ENCODE data around the gene IGBP1. TPM values are rescaled to one million over a fixed set of nuclear protein-coding genes. Genes with fewer than 3 reads are reported as not detected.
"Not testable (repeated sequence)": the region's sequence is repeated elsewhere in the genome, so short reads cannot be mapped to it uniquely, and the experiment has no call there.

IGBP1 gene
- total RNA-seq, 1 donor from 2014 or later = 41.2 TPM

- intact Hi-C loops (cut with micrococcal nuclease) = no loop called here
Measured at GRCh38 chrX:70166601-70167590, 33.6 kb downstream of the IGBP1 start.

GRCh38 chrX:70168238-70169188, 35.3 kb downstream of the IGBP1 start:
- intact Hi-C loops (cut with micrococcal nuclease) = no loop called here

DNA sequence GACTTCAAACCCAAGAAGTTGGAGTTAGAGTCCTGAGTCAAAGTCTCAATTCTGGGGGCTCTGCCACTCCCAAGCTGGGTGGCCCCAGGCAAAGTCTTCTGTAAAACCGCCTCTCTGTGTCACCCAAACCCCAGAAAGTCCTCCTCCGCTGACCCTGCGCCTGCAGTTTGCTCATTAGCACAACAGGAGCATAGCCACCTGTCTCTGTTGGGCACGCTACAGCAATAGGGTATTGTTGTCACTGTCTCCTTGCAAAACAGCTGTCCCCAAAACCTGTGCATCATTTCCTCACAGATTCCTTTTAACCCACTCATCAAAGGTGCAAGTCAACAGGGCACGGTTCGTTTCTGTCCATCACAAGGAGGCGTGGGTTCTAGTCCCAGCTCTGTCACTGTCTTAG, 36.0 kb downstream of the IGBP1 start:
- intact Hi-C loops (cut with micrococcal nuclease) = no loop called here

DNA sequence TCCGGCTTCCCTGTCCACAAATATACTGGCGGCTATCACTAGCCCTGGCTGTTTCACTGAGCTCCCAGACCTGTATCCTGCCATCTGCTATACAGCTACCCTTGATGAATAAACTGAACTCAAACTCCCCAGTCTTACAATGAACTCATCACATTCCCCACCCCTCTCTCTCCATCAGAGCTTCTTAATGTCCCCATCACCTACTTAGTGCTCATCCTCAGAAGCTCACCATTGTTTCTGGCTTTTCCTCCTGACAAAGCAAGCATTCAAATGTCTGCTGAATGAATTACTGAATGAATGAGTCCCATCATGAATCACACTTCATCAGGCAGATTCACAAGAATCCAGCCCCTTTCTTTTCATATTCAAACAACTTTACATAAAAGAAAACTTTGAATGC, 38.4 kb downstream of the IGBP1 start:
- intact Hi-C loops (cut with micrococcal nuclease) = no loop called here

DNA sequence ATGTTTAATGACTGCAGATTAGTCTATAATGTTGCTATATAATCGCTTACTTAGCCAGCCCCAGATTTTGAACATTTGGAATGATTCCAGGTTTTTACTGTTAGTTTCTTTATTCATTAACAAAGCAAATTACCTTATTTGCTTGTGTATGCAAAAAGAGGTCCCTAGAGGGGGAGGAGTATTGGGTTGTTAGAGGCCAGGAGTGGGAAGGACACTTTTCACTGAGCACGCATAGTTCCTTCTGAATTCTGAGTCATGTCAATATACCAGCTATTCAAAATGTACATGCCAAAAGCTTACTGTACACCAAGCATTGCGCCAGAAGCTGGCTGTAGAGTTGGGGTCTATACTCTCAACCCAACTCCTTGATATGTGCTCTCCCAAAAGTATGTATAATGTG, 39.0 kb downstream of the IGBP1 start:
- intact Hi-C loops (cut with micrococcal nuclease) = no loop called here

- intact Hi-C loops (cut with micrococcal nuclease) = no loop called here
Measured at GRCh38 chrX:70172964-70173363, 39.7 kb downstream of the IGBP1 start.

- intact Hi-C loops (cut with micrococcal nuclease) = no loop called here
Measured at GRCh38 chrX:70174754-70175153, 41.5 kb downstream of the IGBP1 start.

DNA sequence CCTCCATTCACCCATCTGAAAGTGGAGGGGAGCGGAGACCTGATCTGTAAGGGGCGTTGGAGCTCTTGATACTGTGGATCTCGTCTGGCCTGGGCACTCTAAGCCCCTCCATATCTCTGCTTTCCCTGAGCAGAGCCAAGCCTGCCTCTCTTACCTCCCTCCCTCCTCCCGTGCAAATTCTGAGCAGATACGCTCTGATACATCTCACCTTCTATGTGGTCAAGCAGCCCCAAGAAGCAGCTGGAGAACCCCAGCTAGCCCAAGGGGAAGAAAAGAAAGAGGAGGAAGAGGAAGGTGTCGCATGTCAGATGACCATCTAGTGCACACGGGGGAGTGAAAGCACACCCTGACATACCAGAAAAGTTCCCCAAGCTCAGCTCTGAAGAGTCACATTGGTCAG, 42.1 kb downstream of the IGBP1 start:
- intact Hi-C loops (cut with micrococcal nuclease) = no loop called here

DNA sequence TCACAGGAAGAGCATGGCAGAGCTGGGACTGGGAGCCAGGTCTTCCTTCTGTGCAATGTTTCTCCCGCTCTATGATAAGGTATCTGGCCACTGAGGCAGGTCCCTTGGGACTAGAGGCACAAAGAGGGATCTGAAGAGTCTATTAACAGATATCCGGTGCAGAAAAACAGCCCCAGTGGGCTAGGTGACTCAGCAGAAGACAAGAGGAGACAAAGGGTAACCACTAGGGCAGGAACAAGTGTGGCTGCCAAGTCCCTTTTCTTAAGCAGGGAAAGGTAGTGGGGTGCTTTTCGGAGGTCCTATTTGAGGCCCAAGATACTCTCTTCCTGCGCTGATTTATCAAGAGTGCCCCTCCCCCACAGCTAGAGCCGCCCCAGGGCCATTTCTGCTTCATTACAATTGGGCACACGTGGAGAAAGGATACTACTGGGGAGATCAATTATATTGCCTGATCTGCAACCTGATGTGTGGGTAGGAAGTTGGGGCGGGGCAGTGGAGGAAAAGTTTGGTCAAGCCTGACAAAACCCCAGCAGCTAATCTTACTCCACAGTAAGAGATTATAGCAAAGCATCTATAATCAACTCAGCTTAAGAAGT, 43.8 kb downstream of the IGBP1 start, which contains the start of gene DGAT2L6:
Gene DGAT2L6, plus strand, starts transcription at position 546 of the 596 bp plus-strand sequence. CDS start 100 bp downstream, outside the sequence.
- intact Hi-C loops (cut with micrococcal nuclease) = no loop called here

DNA sequence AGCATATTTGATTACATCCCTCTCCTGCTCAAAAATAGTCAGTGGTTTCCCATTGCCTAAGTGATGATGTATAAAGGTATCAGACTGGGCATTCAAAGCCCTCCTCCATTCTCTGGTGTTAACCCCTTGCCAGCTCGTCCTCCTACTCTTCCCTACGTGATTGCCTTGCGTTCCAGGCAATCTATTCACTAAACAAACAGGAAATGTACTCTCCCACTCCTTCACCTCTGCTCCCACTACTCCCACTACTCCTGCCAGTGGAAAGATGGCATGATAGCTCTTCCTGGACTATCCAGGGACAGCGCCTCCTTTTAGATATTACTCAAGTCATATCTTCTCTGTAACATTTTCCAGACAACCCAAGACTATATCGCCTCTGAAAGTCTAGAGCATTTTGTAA, 49.8 kb downstream of the IGBP1 start:
- intact Hi-C loops (cut with micrococcal nuclease) = no loop called here

GRCh38 chrX:70190225-70190624, 57.0 kb downstream of the IGBP1 start:
- intact Hi-C loops (cut with micrococcal nuclease) = no loop called here

GRCh38 chrX:70196961-70197720, 63.9 kb downstream of the IGBP1 start:
- intact Hi-C loops (cut with micrococcal nuclease) = loop anchor here (1.0 to 5.0 kb wide), 3 partner anchors 65 to 467 kb away; partner anchors contain the start of gene P2RY4

DNA sequence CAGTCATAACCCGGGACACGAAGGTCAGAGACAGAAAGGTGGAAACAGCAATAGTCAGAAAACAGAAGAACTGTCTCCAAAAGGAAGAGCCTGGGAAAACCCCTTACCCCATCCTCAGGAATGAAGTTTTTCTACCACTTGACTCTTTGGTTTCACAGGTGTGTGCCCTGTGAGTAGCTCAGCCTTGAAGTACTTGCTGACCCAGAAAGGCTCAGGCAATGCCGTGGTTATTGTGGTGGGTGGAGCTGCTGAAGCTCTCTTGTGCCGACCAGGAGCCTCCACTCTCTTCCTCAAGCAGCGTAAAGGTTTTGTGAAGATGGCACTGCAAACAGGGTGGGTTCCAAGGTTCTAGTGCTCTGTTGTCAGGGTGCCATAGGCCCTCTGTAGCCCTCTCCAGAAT, 68.5 kb downstream of the IGBP1 start:
- intact Hi-C loops (cut with micrococcal nuclease) = no loop called here

DNA sequence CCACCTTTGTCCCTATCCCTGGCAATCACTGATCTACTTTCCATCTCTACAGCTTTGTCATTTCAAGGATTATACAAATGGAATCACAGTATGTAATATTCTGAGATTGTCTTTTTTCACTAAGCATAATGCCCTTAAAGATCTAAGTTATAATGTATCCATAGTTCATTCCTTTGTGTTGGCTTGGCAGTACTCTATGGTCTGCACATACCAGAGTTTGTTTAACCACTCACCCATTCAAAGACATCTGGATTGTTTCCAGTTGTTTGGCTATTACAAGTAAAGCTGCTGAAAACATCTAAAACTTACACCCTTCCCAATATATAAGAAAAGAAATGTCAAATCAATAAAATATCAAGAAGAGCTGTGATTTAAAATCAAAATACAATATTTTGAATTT, 75.2 kb downstream of the IGBP1 start:
- intact Hi-C loops (cut with micrococcal nuclease) = no loop called here

- intact Hi-C loops (cut with micrococcal nuclease) = not testable (repeated sequence)
Measured at GRCh38 chrX:70209570-70209969, 76.3 kb downstream of the IGBP1 start.

Other genes starting within 250 kb of the IGBP1 start
- gene AWAT2, start 83.5 kb upstream of the IGBP1 start, total RNA-seq = not detected in 2 replicates
- not detected in 2 replicates for gene OTUD6A, start 71.0 kb upstream of the IGBP1 start, total RNA-seq
- not detected in 2 replicates for gene DGAT2L6, start 44.0 kb downstream of the IGBP1 start, total RNA-seq
- gene AWAT1, start 101.2 kb downstream of the IGBP1 start, total RNA-seq = not detected in 2 replicates
- gene P2RY4, start 126.8 kb downstream of the IGBP1 start, total RNA-seq = 0.34 TPM in 1 of 2 replicates, not detected in the other
- gene ARR3, start 134.9 kb downstream of the IGBP1 start, total RNA-seq = not detected in 2 replicates
- not detected in 2 replicates for gene RAB41, start 148.7 kb downstream of the IGBP1 start, total RNA-seq
- gene PDZD11, start 156.5 kb downstream of the IGBP1 start, total RNA-seq = 32.4 and 36.1 TPM in 2 replicates
- gene KIF4A, start 156.7 kb downstream of the IGBP1 start, total RNA-seq = 29.6 and 30.0 TPM in 2 replicates

All from T-helper 1 cell treated with Interleukin-12 subunit alpha and Interleukin-12 subunit beta and Interleukin-4 antibody, amounts not matched to agents 30 ng/mL and 1 ng/mL, for 36 hours (primary cell).